K562 (cell line): Measurements from ENCODE around the gene ZSWIM3. TPM values are rescaled to one million over a fixed set of nuclear protein-coding genes. Genes with fewer than 3 reads are reported as not detected.

Experiments used
- DPF2 ChIP-seq: fragments of 450-650 bp; IDR thresholded peaks from 2 replicates; pipeline ENCODE4 v1.6.1; 2016
- E2F1 ChIP-seq: sonication (generic); formaldehyde crosslinking; IDR thresholded peaks from 2 replicates; pipeline ENCODE4 v1.8.1; 2023; ENCODE audit warnings: mild to moderate bottlenecking, missing genetic modification reagents, moderate library complexity
- EGR1 ChIP-seq: fragments of 450-650 bp; conservative IDR thresholded peaks from 2 replicates; pipeline ENCODE4 v1.6.1; 2017; ENCODE audit warnings: mild to moderate bottlenecking
- EP300 ChIP-seq: IDR thresholded peaks from 2 replicates; pipeline ENCODE4 v1.6.1; 2012; ENCODE audit warnings: low read length, improper control_type of control experiment
- FOXK2 ChIP-seq, 2 experiments: fragments of 450-650 bp; IDR thresholded peaks in 1 of 2; conservative IDR thresholded peaks in 1 of 2; 2 replicates each; pipeline ENCODE4 v1.6.1; 2016; ENCODE audit warnings: low read depth in 2 of 2, mild to moderate bottlenecking in 1 of 2
- FOXP1 ChIP-seq: sonication (generic); formaldehyde crosslinking; IDR thresholded peaks from 2 replicates; pipeline ENCODE4 v1.8.0; 2022; ENCODE audit warnings: mild to moderate bottlenecking, missing genetic modification reagents
- HDAC3 ChIP-seq: fragments of 450-650 bp; IDR thresholded peaks from 2 replicates; pipeline ENCODE4 v1.6.1; 2018; ENCODE audit warnings: borderline replicate concordance, mild to moderate bottlenecking, moderate library complexity; ENCODE audit not compliant: partially characterized antibody
- IFI16 ChIP-seq: fragments of 250-450 bp; sonication (Bioruptor Pico); IDR thresholded peaks from 2 replicates; pipeline ENCODE4 v2.1.2; 2022; ENCODE audit warnings: mild to moderate bottlenecking, inconsistent platforms
- JUND ChIP-seq, 2 experiments: IDR thresholded peaks; 2 replicates in 1 of 2; 3 replicates in 1 of 2; pipeline ENCODE4 v1.6.1; 2011; ENCODE audit warnings: borderline replicate concordance in 2 of 2, low read depth in 2 of 2, low read length in 2 of 2, improper control_type of control experiment in 1 of 2, missing biosample characterization in 1 of 2, missing genetic modification characterization in 1 of 2, missing genetic modification reagents in 1 of 2
- NFE2 ChIP-seq: IDR thresholded peaks from 2 replicates; pipeline ENCODE4 v1.6.1; 2014; ENCODE audit warnings: antibody characterized with exemption, low read depth
- NUFIP1 ChIP-seq: fragments of 450-650 bp; IDR thresholded peaks from 2 replicates; pipeline ENCODE4 v1.6.1; 2018; ENCODE audit not compliant: partially characterized antibody
- PKNOX1 ChIP-seq: fragments of 450-650 bp; IDR thresholded peaks from 2 replicates; pipeline ENCODE4 v1.6.1; 2016
- SMARCA4 ChIP-seq: fragments of 450-650 bp; IDR thresholded peaks from 2 replicates; pipeline ENCODE4 v1.6.1; 2016
- SOX6 ChIP-seq: fragments of 450-650 bp; IDR thresholded peaks from 2 replicates; pipeline ENCODE4 v1.6.1; 2014; ENCODE audit warnings: mild to moderate bottlenecking
- TBL1XR1 ChIP-seq, 2 experiments: IDR thresholded peaks; 2 replicates each; pipeline ENCODE4 v1.6.1; 2012; ENCODE audit warnings: improper control_type of control experiment in 2 of 2, low read length in 2 of 2, mild to moderate bottlenecking in 1 of 2
- ZMIZ1 ChIP-seq, 2 experiments: fragments of 150-350 bp in 1 of 2; IDR thresholded peaks; 2 replicates each; pipeline ENCODE4 v1.6.1; 2012 to 2016; ENCODE audit warnings: low read depth in 2 of 2, low read length in 2 of 2, mild to moderate bottlenecking in 1 of 2, moderate library complexity in 1 of 2
- ZNF146 ChIP-seq: IDR thresholded peaks from one replicate; pipeline ENCODE4 v1.6.1; 2018; ENCODE audit warnings: missing compliant biosample characterization; ENCODE audit not compliant: unreplicated experiment
- ZNF280B ChIP-seq: fragments of 250-450 bp; sonication (Bioruptor Pico); IDR thresholded peaks from 2 replicates; pipeline ENCODE4 v1.5.1; 2021; ENCODE audit warnings: mild to moderate bottlenecking
- ZNF384 ChIP-seq: IDR thresholded peaks from 2 replicates; pipeline ENCODE4 v1.6.1; 2012; ENCODE audit warnings: low read depth, low read length, improper control_type of control experiment
- ZNF436 ChIP-seq: fragments of 250-450, 450-650 bp; sonication (Bioruptor Pico); formaldehyde crosslinking; IDR thresholded peaks from 2 replicates; pipeline ENCODE4 v1.7.0; 2020; ENCODE audit warnings: mild to moderate bottlenecking
- polyA plus RNA-seq, 8 experiments: library from polyadenylated mRNA; depleted of rRNA in 4 of 8; stranded (reverse) in 5 of 8; unstranded in 3 of 8; fragments of >200 nt; fragmentation: Nextera tagmentation in 2 of 8; fragmentation: Illumina TruSeq in 1 of 8; extraction: Ambion mirVana in 2 of 8; extraction: Trizol in 1 of 8; gene quantifications; 2 replicates each; pipeline versions ENCODE4 v1.2.1 to v1.2.3, GENCODE V29; 2011 to 2014; ENCODE audit warnings: inconsistent platforms in 1 of 8, missing spikeins in 1 of 8
- total RNA-seq, 7 experiments: library from RNA; depleted of rRNA in 6 of 7; stranded (reverse); fragments of >200 nt in 6 of 7; fragmentation: Illumina TruSeq in 2 of 7; extraction: Trizol in 2 of 7; gene quantifications; 2 replicates each; pipeline versions ENCODE4 v1.2.1 to v1.2.3, GENCODE V29; 2011 to 2021; ENCODE audit warnings: low replicate concordance in 1 of 7

ZSWIM3 gene
- total and polyA plus RNA-seq, 9 of the 15 experiments (the other 6 are each of a cell fraction or from before 2014, with no cell fraction given), result 1.7 to 4.3 (median 2.9) TPM

GRCh38 chr20:45835825-45836224 is 21.6 kb upstream of the ZSWIM3 start (continued):
- TF ChIP-seq EGR1 (0 out of 2 replicates have a peak, but pooled peaks have one; percentile 15), ZMIZ1 (IDR thresholded peaks at IDR 0.05; ENCODE audit: low read depth in 2 of 2, low read length in 2 of 2) (no peak), ZNF436 (CRISPR knock-in tag) (no peak), ZNF280B (CRISPR knock-in tag) (no peak), ZNF146 (CRISPR knock-in tag) (no peak), ZNF384 (peak; percentile 8; the same call in 1 of the 2 replicates), DPF2 (peak; percentile 57; the same call in 1 of the 2 replicates), SMARCA4 (peak; percentile 51; the same call in 1 of the 2 replicates), EP300 (peak; percentile 28; the same call in 1 of the 2 replicates), PKNOX1 (peak; percentile 55; the same call in 1 of the 2 replicates), NUFIP1 (no peak), E2F1 (CRISPR knock-in tag) (no peak), TBL1XR1 (IDR thresholded peaks at IDR 0.05; ENCODE audit: low read length in 2 of 2) (no peak), FOXK2 (conservative IDR thresholded peaks at IDR 0.05 in 1 of 2, IDR thresholded peaks at IDR 0.05 in 1 of 2; ENCODE audit: low read depth in 2 of 2) (peak; percentile 58 to 63; a peak in 3 of 4 replicates), SOX6 (no peak), FOXP1 (CRISPR knock-in tag) (no peak), HDAC3 (no peak), JUND (IDR thresholded peaks at IDR 0.05; ENCODE audit: borderline replicate concordance, low read depth, low read length) (peak; percentile 74), JUND (tag; IDR thresholded peaks at IDR 0.05; ENCODE audit: borderline replicate concordance, low read depth, low read length) (peak; percentile 45; the same call in 1 of the 3 replicates), NFE2 (peak; percentile 67; the same call in 1 of the 2 replicates), IFI16 (no peak)
